ENCODE data around the gene EFHC2. TPM values are rescaled to one million over a fixed set of nuclear protein-coding genes. Genes with fewer than 3 reads are reported as not detected.

EFHC2 gene
- total RNA-seq, 1 experiment from 2014 or later, result 0.28 TPM

- in situ Hi-C loops (cut with HindIII; ENCODE audit: low pct_unique_long_range_greater_than_20kb, low sequenced_read_pairs), result no loop called here
Measured at GRCh38 chrX:44280116-44280515, 63.4 kb downstream of the EFHC2 start.

DNA sequence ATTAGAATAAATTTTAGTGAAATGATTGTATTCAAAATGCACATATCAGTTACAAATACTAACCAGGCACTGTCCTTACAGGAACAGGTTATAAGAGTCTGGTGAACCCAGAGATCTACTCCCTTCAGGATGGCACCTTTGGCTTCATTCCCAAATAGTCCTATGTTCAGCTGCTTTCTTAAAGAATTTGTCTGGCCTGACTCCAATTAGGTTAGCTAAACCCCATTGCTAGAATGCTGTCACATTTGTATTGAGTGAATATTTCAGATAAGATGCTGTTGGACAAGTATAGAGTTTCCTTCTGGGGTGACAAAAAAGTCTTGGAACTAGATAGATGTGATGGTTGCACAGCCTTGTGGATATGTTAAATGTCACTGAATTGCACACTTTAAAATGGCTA is 69.4 kb downstream of the EFHC2 start:
- CTCF ChIA-PET, result no interaction called here
- Histone ChIP-seq H3K4me3 (ENCODE audit: low read depth in 2 of 2, low read length in 2 of 2) (no peak overlapping the region), H3K4me1 (ENCODE audit: control insufficient read depth, insufficient read depth, low read length) (no peaks in the 10 kb centered on the region), H3K9me3 (ENCODE audit: control insufficient read depth, insufficient read depth, low read depth, low read length) (no peaks in the 10 kb centered on the region), H3K27me3 (ENCODE audit: control insufficient read depth, insufficient read depth, low read length) (no peaks in the 10 kb centered on the region), H3K27ac (ENCODE audit: low read length) (no peak overlapping the region), H3K36me3 (ENCODE audit: control insufficient read depth, insufficient read depth, low read length) (no peaks in the 10 kb centered on the region)
- TF ChIP-seq POLR2AphosphoS5 (IDR thresholded peaks at IDR 0.05; ENCODE audit: low read depth, low read length) (no peak), TCF7L2 (IDR thresholded peaks at IDR 0.05; ENCODE audit: low read depth, low read length) (no peak), SIN3A (IDR thresholded peaks at IDR 0.05; ENCODE audit: borderline replicate concordance, insufficient read depth, low read depth, low read length) (no peak)
- TF ChIP-seq, protein P1, sequence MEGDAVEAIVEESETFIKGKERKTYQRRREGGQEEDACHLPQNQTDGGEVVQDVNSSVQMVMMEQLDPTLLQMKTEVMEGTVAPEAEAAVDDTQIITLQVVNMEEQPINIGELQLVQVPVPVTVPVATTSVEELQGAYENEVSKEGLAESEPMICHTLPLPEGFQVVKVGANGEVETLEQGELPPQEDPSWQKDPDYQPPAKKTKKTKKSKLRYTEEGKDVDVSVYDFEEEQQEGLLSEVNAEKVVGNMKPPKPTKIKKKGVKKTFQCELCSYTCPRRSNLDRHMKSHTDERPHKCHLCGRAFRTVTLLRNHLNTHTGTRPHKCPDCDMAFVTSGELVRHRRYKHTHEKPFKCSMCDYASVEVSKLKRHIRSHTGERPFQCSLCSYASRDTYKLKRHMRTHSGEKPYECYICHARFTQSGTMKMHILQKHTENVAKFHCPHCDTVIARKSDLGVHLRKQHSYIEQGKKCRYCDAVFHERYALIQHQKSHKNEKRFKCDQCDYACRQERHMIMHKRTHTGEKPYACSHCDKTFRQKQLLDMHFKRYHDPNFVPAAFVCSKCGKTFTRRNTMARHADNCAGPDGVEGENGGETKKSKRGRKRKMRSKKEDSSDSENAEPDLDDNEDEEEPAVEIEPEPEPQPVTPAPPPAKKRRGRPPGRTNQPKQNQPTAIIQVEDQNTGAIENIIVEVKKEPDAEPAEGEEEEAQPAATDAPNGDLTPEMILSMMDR (IDR thresholded peaks at IDR 0.05), result no peak
- TF ChIP-seq, protein P2, sequence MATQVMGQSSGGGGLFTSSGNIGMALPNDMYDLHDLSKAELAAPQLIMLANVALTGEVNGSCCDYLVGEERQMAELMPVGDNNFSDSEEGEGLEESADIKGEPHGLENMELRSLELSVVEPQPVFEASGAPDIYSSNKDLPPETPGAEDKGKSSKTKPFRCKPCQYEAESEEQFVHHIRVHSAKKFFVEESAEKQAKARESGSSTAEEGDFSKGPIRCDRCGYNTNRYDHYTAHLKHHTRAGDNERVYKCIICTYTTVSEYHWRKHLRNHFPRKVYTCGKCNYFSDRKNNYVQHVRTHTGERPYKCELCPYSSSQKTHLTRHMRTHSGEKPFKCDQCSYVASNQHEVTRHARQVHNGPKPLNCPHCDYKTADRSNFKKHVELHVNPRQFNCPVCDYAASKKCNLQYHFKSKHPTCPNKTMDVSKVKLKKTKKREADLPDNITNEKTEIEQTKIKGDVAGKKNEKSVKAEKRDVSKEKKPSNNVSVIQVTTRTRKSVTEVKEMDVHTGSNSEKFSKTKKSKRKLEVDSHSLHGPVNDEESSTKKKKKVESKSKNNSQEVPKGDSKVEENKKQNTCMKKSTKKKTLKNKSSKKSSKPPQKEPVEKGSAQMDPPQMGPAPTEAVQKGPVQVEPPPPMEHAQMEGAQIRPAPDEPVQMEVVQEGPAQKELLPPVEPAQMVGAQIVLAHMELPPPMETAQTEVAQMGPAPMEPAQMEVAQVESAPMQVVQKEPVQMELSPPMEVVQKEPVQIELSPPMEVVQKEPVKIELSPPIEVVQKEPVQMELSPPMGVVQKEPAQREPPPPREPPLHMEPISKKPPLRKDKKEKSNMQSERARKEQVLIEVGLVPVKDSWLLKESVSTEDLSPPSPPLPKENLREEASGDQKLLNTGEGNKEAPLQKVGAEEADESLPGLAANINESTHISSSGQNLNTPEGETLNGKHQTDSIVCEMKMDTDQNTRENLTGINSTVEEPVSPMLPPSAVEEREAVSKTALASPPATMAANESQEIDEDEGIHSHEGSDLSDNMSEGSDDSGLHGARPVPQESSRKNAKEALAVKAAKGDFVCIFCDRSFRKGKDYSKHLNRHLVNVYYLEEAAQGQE (IDR thresholded peaks at IDR 0.05; ENCODE audit: insufficient read depth in 1 of 2, low read depth in 2 of 2, low read length in 1 of 2), result no peak
- no peak for ATAC-seq
- BruUV-seq (replicated peaks), result no TSS peak
- in situ Hi-C loops (cut with HindIII; ENCODE audit: low pct_unique_long_range_greater_than_20kb, low sequenced_read_pairs) (no loop called here), intact Hi-C loops (cut with micrococcal nuclease; ENCODE audit: unreplicated experiment) (no loop called here)
- no peak for DNase-seq (ENCODE audit: low read depth, low spot score)
- POLR2A ChIA-PET, result no interaction called here

More at GRCh38 chrX:44280116-44280515, 63.4 kb downstream of the EFHC2 start:
- Histone ChIP-seq H3K27ac (ENCODE audit: low read length) (no peak overlapping the region), H3K4me3 (ENCODE audit: low read depth in 2 of 2, low read length in 2 of 2) (no peak overlapping the region), H3K36me3 (ENCODE audit: control insufficient read depth, insufficient read depth, low read length) (no peaks in the 10 kb centered on the region), H3K9me3 (ENCODE audit: control insufficient read depth, insufficient read depth, low read depth, low read length) (no peaks in the 10 kb centered on the region), H3K4me1 (ENCODE audit: control insufficient read depth, insufficient read depth, low read length) (no peaks in the 10 kb centered on the region), H3K27me3 (ENCODE audit: control insufficient read depth, insufficient read depth, low read length) (no peaks in the 10 kb centered on the region)
- ChIA-PET CTCF (no interaction called here), POLR2A (no interaction called here)
- DNase-seq (ENCODE audit: low read depth, low spot score) (no peak), ATAC-seq (no peak)
- TF ChIP-seq, protein P1 (IDR thresholded peaks at IDR 0.05), result no peak
- no peak for TF ChIP-seq SIN3A (IDR thresholded peaks at IDR 0.05; ENCODE audit: borderline replicate concordance, insufficient read depth, low read depth, low read length)
- TF ChIP-seq TCF7L2 (IDR thresholded peaks at IDR 0.05; ENCODE audit: low read depth, low read length), result no peak
- intact Hi-C loops (cut with micrococcal nuclease; ENCODE audit: unreplicated experiment), result no loop called here
- BruUV-seq (replicated peaks), result no TSS peak
